Lower leg skin (tissue), 4 donors: Measurements from ENCODE around the gene PAN3. TPM values are rescaled to one million over a fixed set of nuclear protein-coding genes. Genes with fewer than 3 reads are reported as not detected.

Experiments
- DNase-seq, 2 donors: peaks; one replicate each; pipeline ENCODE4 v3.0.0-alpha.2; 2019; ENCODE audit warnings: low spot score in 2 of 2
- H3K4me3 ChIP-seq: fragments of 200-600 bp; sonication (generic); 2 replicates; pipeline ENCODE4 v1.5.1; 2017; ENCODE audit warnings: mild to moderate bottlenecking, low read depth; ENCODE audit not compliant: poor library complexity, severe bottlenecking
- POLR2A ChIP-seq, 2 donors: fragments of 450-650 bp; IDR thresholded peaks; one replicate each; pipeline ENCODE4 v1.6.1; 2016 to 2017; ENCODE audit warnings: antibody characterized with exemption in 2 of 2, mild to moderate bottlenecking in 1 of 2, moderate library complexity in 1 of 2
- WGBS, 2 donors: methylation state at CpG; one replicate each; pipeline ENCODE4 v1.1.5; 2018; 5-methylcytosine and 5-hydroxymethylcytosine counted together
- intact Hi-C: fragments of 100-400 bp; cut with DNase I; formaldehyde crosslinking; loops from one replicate; pipeline ENCODE4 v1.15.0; 2023; ENCODE audit warnings: low total_unique reads
- total RNA-seq, 4 donors: library from RNA; depleted of rRNA; stranded (reverse); fragments of >200 nt; gene quantifications; one replicate each; pipeline ENCODE4 v1.1.0, GENCODE V29; 2016
- TF ChIP-seq, protein P1 (sequence below), 3 donors: fragments of 450-650 bp; IDR thresholded peaks; one replicate each; pipeline ENCODE4 v1.5.1; 2016; ENCODE audit warnings: antibody characterized with exemption in 3 of 3, mild to moderate bottlenecking in 3 of 3, moderate library complexity in 2 of 3

Gene PAN3
- total RNA-seq, 4 donors from 2014 or later, result 32.2 to 57.7 (median 46.9) TPM

DNA sequence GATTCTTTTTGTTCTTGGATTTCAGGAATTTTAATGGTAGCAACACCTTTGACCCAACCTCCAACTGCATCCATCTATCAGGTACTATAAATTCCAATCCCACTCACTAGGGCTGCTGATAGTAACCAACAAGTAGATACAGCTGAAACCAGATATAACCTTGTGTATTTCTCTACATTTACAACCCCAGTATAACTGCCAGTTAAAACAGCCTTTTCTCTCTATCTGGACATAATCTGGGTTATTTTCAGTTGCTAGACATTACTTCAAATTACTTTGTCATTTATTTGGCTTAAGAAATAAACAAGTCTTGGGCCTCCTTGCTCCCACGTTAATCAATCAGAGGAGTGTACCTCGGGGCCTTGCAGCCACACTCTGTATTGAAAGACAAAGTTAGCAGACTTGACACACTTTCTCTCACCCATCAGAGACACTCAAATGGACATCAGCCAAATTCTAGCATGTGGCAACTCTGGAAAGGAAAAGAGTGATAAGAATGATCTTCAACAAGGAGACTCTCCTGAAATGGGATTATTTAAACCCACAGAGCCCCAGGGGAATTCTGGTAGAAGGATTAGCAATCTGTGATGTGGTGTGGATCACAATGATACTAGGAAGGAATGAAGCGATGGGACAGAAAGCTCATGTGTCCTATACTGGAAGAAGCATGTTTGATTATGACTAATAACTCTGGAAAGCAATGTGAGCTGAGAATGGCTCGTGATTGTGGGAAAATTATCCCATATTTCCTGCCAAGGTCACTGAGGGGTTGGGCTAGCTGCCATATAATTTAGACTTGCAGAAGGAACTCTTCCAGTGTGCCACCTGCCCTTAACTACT lies 199.0 kb downstream of the PAN3 start:
- H3K4me3 ChIP-seq, result no peak overlapping the region
- TF ChIP-seq POLR2A (IDR thresholded peaks at IDR 0.05), result no peak
- TF ChIP-seq, protein P1, sequence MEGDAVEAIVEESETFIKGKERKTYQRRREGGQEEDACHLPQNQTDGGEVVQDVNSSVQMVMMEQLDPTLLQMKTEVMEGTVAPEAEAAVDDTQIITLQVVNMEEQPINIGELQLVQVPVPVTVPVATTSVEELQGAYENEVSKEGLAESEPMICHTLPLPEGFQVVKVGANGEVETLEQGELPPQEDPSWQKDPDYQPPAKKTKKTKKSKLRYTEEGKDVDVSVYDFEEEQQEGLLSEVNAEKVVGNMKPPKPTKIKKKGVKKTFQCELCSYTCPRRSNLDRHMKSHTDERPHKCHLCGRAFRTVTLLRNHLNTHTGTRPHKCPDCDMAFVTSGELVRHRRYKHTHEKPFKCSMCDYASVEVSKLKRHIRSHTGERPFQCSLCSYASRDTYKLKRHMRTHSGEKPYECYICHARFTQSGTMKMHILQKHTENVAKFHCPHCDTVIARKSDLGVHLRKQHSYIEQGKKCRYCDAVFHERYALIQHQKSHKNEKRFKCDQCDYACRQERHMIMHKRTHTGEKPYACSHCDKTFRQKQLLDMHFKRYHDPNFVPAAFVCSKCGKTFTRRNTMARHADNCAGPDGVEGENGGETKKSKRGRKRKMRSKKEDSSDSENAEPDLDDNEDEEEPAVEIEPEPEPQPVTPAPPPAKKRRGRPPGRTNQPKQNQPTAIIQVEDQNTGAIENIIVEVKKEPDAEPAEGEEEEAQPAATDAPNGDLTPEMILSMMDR (IDR thresholded peaks at IDR 0.05), result no peak
- WGBS, 2 donors, result 30 to 36% methylated on average over 4 of the region's 4 CpGs
- intact Hi-C loops, result no loop called here
- DNase-seq, result peak in 1 of 2 donors; percentile 19

DNA sequence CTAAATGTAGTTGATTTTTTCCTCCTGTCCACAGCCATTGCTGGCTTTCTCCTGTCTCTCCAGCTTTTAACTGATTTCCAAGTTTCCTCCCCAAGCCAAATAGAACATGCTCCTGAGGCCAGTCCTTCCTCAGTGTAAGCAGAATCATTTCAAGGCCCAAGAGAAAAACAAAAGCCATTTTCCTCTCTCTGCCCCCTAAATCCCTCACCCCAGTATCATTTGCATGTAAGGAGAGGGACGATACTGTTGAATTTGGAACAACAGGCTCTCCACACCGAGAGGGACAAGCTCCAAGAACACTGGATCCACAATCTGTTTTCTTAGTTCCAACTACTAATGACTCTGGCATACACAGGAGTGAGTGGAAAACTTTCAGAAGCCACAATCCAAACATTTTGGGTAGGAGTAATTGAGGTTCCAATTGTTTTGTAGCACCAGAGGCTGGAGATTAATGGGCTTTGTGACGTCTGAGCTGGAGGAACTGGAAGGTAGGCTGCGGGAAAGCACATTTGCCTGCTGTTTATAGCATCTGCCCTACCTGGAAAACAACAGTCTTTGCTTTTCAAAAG lies 199.7 kb downstream of the PAN3 start:
- no peak for DNase-seq
- 41 to 46% methylated on average over 4 of the region's 4 CpGs for WGBS, 2 donors
- H3K4me3 ChIP-seq, result no peak overlapping the region
- TF ChIP-seq, protein P1 (IDR thresholded peaks at IDR 0.05), result no peak
- TF ChIP-seq POLR2A (IDR thresholded peaks at IDR 0.05), result no peak
- intact Hi-C loops, result no loop called here

DNA sequence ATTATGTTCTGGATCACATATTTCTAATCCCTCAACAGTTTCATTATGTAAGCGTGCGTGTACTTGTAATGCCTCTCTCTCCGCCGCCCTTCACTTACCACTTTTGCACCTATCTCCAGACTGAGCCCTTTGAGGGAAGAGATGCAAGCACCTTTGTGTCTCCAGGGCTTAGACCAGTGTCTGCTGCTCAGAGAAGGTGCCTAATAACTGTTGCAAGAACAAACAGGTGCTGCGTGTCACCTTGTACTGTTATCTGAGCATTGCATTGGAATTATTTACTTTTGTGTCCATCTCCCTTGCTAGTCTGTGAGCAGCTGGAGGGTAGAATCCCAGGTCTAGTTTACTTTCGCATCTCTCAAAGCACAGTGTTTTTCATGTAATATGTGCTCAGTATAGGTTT lies 200.4 kb downstream of the PAN3 start:
- 78 to 87% methylated on average over 5 to 6 of the region's 6 CpGs for WGBS, 2 donors
- DNase-seq, result no peak
- TF ChIP-seq POLR2A (IDR thresholded peaks at IDR 0.05), result no peak
- TF ChIP-seq, protein P1 (IDR thresholded peaks at IDR 0.05), result no peak
- H3K4me3 ChIP-seq, result no peak overlapping the region
- intact Hi-C loops, result no loop called here

DNA sequence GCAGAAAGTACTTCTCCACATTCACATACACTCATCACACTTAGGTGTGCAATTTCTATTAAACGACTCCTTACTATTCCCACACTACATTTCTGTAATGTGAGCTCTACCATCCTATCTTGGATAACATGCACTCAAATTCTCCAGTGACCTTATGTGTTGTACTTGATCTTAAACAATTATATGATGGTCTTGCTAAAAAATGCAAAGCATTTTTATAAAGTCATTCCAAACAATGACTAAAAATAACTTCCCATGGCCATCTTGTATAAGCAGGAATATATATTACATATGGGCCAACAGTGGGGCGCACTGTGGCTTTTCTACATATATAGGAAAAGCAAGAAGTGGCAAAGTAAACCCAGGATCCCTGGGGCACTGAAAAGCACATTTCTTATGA lies 201.1 kb downstream of the PAN3 start:
- H3K4me3 ChIP-seq, result no peak overlapping the region
- 92 to 98% methylated on average over 2 of the region's 2 CpGs for WGBS, 2 donors
- intact Hi-C loops, result no loop called here
- TF ChIP-seq, protein P1 (IDR thresholded peaks at IDR 0.05), result no peak
- TF ChIP-seq POLR2A (IDR thresholded peaks at IDR 0.05), result no peak
- DNase-seq, result no peak

DNA sequence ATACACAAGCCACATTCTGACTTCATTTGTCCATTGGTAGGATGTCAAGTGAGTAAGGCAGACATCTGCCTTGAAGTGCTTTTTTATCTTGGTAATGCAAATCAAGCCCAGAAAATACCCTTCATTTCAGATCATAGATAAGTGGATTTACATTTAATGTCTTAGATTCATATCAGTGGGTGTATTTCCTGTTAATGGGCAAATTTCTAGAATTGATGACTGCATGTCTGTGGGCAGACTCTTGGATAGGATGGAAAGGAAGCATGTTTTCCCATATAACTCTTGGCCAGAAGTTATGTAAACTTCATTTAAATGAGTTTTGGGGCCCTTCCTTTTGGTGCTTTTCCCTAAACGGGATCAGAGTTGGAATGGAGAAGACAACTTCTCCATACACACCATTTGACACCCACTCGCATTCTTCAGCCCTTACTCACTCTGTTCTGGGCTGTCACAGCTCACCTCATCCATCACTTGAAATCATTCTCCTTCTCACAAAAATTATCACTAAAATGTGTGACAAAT lies 202.0 kb downstream of the PAN3 start:
- TF ChIP-seq POLR2A (IDR thresholded peaks at IDR 0.05), result no peak
- TF ChIP-seq, protein P1 (IDR thresholded peaks at IDR 0.05), result no peak
- no peak overlapping the region for H3K4me3 ChIP-seq
- DNase-seq, result no peak
- WGBS, 2 donors, result 55 to 58% methylated on average over 2 of the region's 2 CpGs
- intact Hi-C loops, result no loop called here
